Midbrain (tissue), 1 donor: ENCODE data around the gene IRF3.

ENCODE experiments used
- DNase-seq: peaks from one replicate; lab custom pipeline; 2025; lab: John Stamatoyannopoulos, UW

Gene IRF3

DNA sequence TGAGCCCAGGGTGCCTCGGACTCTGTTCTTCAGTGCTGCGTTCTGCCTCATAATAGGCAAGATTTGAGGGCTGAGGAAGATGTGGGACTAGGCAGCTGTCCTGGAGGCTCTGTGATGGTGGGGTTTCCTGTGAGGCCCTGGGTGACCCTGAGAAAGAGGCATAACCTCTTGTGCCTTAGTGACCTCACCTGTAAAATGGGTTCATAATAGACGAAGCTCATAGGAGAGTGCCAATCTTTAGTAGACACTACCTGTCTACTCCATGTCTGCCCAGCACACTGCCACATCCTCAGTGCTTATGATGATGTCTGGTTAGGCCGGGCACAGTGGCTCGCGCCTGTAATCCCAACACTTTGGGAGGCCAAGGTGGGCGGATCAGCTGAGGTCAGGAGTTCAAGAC lies 49.1 kb downstream of the IRF3 start:
- no peak for DNase-seq

DNA sequence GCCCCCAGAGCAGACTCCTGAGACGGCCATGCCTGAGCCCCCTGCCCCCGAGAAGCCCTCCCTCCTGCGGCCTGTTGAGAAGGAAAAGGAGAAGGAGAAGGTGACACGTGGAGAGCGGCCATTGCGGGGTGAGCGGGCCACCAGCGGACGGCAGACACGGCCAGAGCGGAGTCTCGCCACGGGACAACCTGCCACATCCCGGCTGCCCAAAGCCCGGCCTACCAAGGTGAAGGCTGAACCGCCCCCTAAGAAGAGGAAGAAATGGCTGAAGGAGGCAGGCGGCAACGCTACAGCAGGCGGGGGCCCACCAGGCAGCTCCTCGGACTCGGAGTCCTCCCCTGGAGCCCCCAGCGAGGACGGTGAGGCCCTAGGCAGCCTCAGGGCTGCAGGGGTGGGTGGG lies 49.8 kb downstream of the IRF3 start:
- no peak for DNase-seq

DNA sequence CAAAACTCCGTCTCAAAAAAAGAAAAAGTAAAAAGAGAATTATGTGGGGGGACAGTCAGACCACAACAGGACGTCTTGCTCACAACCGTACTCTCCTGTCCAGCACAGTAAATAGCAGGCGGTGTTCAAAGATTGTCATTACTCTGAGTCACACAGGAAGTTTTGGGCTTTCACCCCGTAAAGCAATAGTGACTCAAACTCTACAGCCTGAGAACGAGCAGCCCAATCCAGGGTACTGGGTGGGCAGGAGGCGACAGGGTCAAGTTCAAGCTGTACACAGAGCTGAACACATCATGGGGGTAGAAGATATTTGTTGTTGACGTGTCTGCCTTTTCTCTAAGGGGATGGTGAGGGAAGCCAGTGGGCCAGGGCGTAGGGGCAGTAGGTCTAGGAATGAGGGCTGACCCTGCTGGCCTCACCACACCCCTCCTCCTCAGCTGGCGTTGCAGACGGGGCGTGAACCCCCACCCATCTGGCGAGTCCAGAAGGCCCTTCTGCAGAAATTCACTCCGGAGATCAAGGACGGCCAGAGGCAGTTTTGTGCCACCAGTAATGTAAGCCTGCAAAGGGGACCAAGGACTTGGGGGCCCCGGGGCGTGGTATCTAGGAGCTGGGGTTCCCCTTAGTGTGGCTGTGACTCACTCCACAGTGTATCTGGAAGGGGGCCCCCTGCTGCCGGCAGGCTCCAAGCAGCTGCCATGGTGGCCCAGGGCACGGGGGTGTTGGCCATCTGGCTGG lies 51.4 kb downstream of the IRF3 start:
- no peak for DNase-seq

- no peak for DNase-seq
Observed at GRCh38 chr19:49613374-49613773, 52.3 kb downstream of the IRF3 start.
